Smooth muscle cell (in vitro differentiated cells): Measurements from ENCODE around the gene THSD7B. TPM values are rescaled to one million over a fixed set of nuclear protein-coding genes. Genes with fewer than 3 reads are reported as not detected.

Experiments used
- DNase-seq: peaks from one replicate; lab custom pipeline; 2025; ENCODE audit not compliant: unreplicated experiment; lab: John Stamatoyannopoulos, UW
- H2AFZ ChIP-seq: fragments of 200-600 bp; sonication (generic); 2 replicates; pipeline ENCODE4 v1.6.0; 2016; ENCODE audit warnings: antibody characterized with exemption, low read depth, mild to moderate bottlenecking
- H3F3A ChIP-seq: fragments of 200-600 bp; sonication (generic); 2 replicates; pipeline ENCODE4 v1.6.0; 2017; ENCODE audit warnings: antibody characterized with exemption, low read depth
- H3K27ac ChIP-seq: fragments of 200-600 bp; sonication (generic); 2 replicates; pipeline ENCODE4 v1.5.1; 2016; ENCODE audit warnings: low read depth, mild to moderate bottlenecking
- H3K27me3 ChIP-seq: fragments of 200-600 bp; sonication (generic); 2 replicates; pipeline ENCODE4 v1.6.1; 2016; ENCODE audit warnings: low read depth, mild to moderate bottlenecking
- H3K36me3 ChIP-seq: fragments of 200-600 bp; sonication (generic); 2 replicates; pipeline ENCODE4 v1.5.1; 2016; ENCODE audit warnings: low read depth
- H3K4me1 ChIP-seq: fragments of 200-600 bp; sonication (generic); 2 replicates; pipeline ENCODE4 v1.5.1; 2016; ENCODE audit warnings: low read depth
- H3K4me2 ChIP-seq: fragments of 200-600 bp; sonication (generic); 2 replicates; pipeline ENCODE4 v1.6.0; 2016; ENCODE audit warnings: mild to moderate bottlenecking
- H3K4me3 ChIP-seq: fragments of 200-600 bp; sonication (generic); 2 replicates; pipeline ENCODE4 v1.5.1; 2016; ENCODE audit warnings: mild to moderate bottlenecking
- H3K79me2 ChIP-seq: fragments of 200-600 bp; sonication (generic); 2 replicates; pipeline ENCODE4 v1.6.0; 2016; ENCODE audit warnings: low read depth, mild to moderate bottlenecking
- H3K9ac ChIP-seq: fragments of 200-600 bp; sonication (generic); 2 replicates; pipeline ENCODE4 v1.6.0; 2016; ENCODE audit warnings: low read depth
- H3K9me3 ChIP-seq: fragments of 200-600 bp; sonication (generic); replicated peaks from 2 replicates; pipeline ENCODE4 v1.5.1; 2016; ENCODE audit warnings: low read depth
- H4K20me1 ChIP-seq: fragments of 200-600 bp; sonication (generic); 2 replicates; pipeline ENCODE4 v1.6.0; 2016; ENCODE audit warnings: low read depth
- CTCF ChIP-seq: fragments of 200-600 bp; sonication (generic); IDR thresholded peaks from 2 replicates; pipeline ENCODE4 v1.5.1; 2017; ENCODE audit warnings: borderline replicate concordance, mild to moderate bottlenecking, antibody characterized with exemption; ENCODE audit not compliant: insufficient read depth, poor library complexity, severe bottlenecking
- WGBS: methylation state at CpG from one replicate; pipeline ENCODE4 v1.1.7; 2016; ENCODE audit warnings: low lambda C conversion rate; 5-methylcytosine and 5-hydroxymethylcytosine counted together
- polyA plus RNA-seq: library from polyadenylated mRNA; unstranded; fragments of >200 nt; fragmentation: Nextera tagmentation; extraction: Ambion mirVana; gene quantifications from 2 replicates; pipeline ENCODE4 v1.2.1, GENCODE V29; 2016
- total RNA-seq: library from RNA; depleted of rRNA; stranded (reverse); fragments of >200 nt; gene quantifications from 2 replicates; pipeline ENCODE4 v1.2.3, GENCODE V29; 2014

Gene THSD7B
- total and polyA plus RNA-seq, 2 experiments from 2014 or later, result not detected

DNA sequence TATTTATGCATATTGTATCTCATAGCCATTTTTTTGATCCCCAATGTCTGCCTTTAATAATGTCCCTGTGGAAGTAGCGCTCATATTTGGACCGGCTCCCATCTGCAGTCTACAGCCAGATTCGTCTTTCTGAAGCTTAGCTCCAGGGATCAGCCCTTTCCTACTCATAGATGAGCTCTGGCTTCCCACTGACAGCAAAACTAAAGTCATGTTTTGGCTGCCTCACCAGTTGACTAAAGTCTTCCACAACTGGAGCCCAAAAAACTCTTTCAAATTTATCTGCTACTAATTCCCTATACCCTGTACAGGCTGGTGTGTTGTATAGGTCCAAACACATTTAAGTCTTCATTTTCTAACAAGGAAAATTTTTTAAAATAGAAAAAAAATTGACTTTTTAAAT lies 904.8 kb downstream of the THSD7B start:
- Histone ChIP-seq H3K79me2 (no peaks in the 10 kb centered on the region), H3K36me3 (no peaks in the 10 kb centered on the region), H3K9me3 (no peaks in the 10 kb centered on the region), H4K20me1 (no peaks in the 10 kb centered on the region), H3K4me1 (no peaks in the 10 kb centered on the region), H3K27me3 (no peaks in the 10 kb centered on the region), H3K4me3 (no peak overlapping the region), H2AFZ (no peak overlapping the region), H3K4me2 (no peak overlapping the region), H3K9ac (no peak overlapping the region), H3K27ac (no peak overlapping the region), H3F3A (no peaks in the 10 kb centered on the region)
- WGBS, result 92% methylated on average over 3 of the region's 3 CpGs
- no peak for DNase-seq
- no peak for TF ChIP-seq CTCF

DNA sequence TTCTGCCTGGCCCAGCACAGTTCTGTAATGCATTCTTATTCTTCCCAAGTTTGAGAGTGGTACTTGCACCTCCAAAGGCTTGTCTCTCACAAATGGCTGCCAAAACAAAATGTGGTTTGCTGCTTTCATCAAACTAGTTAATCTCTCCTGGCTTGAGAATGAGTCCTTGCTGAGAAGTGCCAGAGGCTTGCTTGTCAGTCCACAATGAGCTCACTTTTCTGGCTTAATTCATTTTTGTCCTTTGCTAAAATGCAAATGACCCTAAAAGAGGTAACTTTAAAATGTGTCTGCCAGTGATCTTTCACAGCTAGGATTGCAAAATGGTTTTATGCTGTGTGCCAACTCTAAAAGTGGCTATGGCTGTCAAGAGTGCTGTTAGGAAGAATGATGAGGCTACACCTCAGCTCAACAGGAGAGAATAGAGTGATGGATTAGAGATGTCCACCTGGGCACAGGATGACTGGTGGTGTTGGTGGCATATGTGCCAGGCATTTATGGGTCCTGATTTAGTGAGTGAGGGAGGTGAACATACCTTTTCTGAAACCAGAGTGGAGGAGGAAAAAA lies 907.7 kb downstream of the THSD7B start:
- Histone ChIP-seq H3K4me1 (no peaks in the 10 kb centered on the region), H3K4me2 (no peak overlapping the region), H3K4me3 (no peak overlapping the region), H3K36me3 (no peaks in the 10 kb centered on the region), H3K27ac (no peak overlapping the region), H3K9me3 (no peaks in the 10 kb centered on the region), H3K79me2 (no peaks in the 10 kb centered on the region), H3F3A (no peaks in the 10 kb centered on the region), H2AFZ (no peak overlapping the region), H3K27me3 (no peaks in the 10 kb centered on the region), H4K20me1 (no peaks in the 10 kb centered on the region), H3K9ac (no peak overlapping the region)
- TF ChIP-seq CTCF, result no peak
- no peak for DNase-seq

DNA sequence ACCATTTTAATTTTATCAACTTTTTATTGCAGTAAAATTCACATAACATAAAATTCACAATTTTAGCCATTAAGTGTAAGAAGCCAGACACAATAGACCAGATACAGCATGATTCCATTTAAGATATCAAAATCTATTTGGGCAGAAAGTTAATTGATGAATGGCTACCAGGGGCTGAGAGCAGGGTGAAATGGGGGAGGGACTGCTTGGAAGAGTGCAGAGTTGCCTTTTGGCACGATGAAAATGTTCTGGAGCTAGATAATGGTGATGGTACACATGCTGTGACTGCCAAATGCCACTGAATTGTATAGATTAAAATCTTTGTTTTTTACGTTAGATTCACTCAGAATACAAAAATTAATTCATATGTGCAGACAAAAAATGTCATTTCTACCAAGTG lies 909.6 kb downstream of the THSD7B start:
- TF ChIP-seq CTCF, result no peak
- 89% methylated on average over 2 of the region's 2 CpGs for WGBS
- Histone ChIP-seq H3K27ac (no peak overlapping the region), H3K9me3 (no peaks in the 10 kb centered on the region), H2AFZ (no peak overlapping the region), H3K27me3 (no peaks in the 10 kb centered on the region), H4K20me1 (no peaks in the 10 kb centered on the region), H3K4me3 (no peak overlapping the region), H3K4me1 (no peaks in the 10 kb centered on the region), H3K36me3 (no peaks in the 10 kb centered on the region), H3K4me2 (no peak overlapping the region), H3K9ac (no peak overlapping the region), H3K79me2 (no peaks in the 10 kb centered on the region), H3F3A (no peaks in the 10 kb centered on the region)
- DNase-seq, result no peak

- no peaks in the 10 kb centered on the region for H3K27me3 ChIP-seq
- no peaks in the 10 kb centered on the region for H3K4me1 ChIP-seq
- no peaks in the 10 kb centered on the region for H3K9me3 ChIP-seq
- H4K20me1 ChIP-seq, result no peaks in the 10 kb centered on the region
- H3K27ac ChIP-seq, result no peak overlapping the region
- H2AFZ ChIP-seq, result no peak overlapping the region
- H3K36me3 ChIP-seq, result no peaks in the 10 kb centered on the region
- no peak for DNase-seq
- no peak overlapping the region for H3K9ac ChIP-seq
- no peaks in the 10 kb centered on the region for H3F3A ChIP-seq
- WGBS, result 90% methylated on average over 4 of the region's 4 CpGs
- no peak overlapping the region for H3K4me2 ChIP-seq
- no peak for TF ChIP-seq CTCF
- no peak overlapping the region for H3K4me3 ChIP-seq
- H3K79me2 ChIP-seq, result no peaks in the 10 kb centered on the region
Measured at GRCh38 chr2:137675584-137676327, 910.4 kb downstream of the THSD7B start.
